ENCODE measurements around the gene PIGS.

Gene PIGS

DNA sequence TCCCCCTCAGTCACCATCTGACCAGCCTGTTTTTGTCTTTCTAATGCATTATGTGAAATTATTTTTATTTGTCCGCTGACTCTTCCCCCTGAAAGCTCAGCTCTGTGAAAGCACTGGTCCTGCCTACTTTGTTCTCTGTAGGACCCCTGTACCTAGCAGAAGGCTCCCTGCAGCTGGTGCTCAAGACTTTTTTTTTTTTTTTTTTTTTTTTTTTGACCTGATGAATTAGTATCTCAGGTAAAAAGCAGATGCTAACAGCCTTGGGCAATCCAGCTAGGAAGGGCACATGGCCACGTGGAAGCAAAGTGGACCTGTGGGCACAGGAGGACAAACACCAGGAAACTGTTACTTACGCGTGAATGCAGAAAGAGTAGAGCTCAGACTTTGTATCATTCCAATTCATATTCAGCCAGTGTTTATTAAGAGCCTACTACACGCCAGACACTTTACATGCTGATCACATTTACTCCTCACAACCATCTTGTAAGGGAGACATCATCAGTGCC is 18.3 kb downstream of the PIGS start:
- Histone ChIP-seq H3K4me2 (ENCODE audit: low read length) (peak overlapping the region; percentile 65), H3K9me3 (ENCODE audit: insufficient read depth, low read depth, low read length) (no peaks in the 10 kb centered on the region), H2BK120ac (ENCODE audit: insufficient read depth, low read length, poor library complexity) (no peak overlapping the region), H4K91ac (ENCODE audit: low read depth, low read length) (no peak overlapping the region), H2BK5ac (ENCODE audit: low read depth, low read length, poor library complexity) (no peak overlapping the region), H2AFZ (ENCODE audit: insufficient read depth, low read length, poor library complexity) (peak overlapping the region; percentile 4), H3K14ac (ENCODE audit: low read length) (no peak overlapping the region), H3K4me3 (ENCODE audit: low read depth, low read length) (no peak overlapping the region), H3K36me3 (ENCODE audit: control insufficient read depth in 1 of 2, insufficient read depth in 2 of 2, low read length in 2 of 2) (peaks cover 23 to 39% of the 10 kb centered on the region in 2 experiments), H4K8ac (ENCODE audit: low read depth, low read length) (no peak overlapping the region), H3K4me1 (ENCODE audit: control insufficient read depth in 1 of 2, insufficient read depth in 2 of 2, low read length in 2 of 2) (peaks cover 8 to 9% of the 10 kb centered on the region in 2 experiments), H3K23ac (ENCODE audit: low read length) (no peak overlapping the region), H3K27ac (ENCODE audit: low read depth, low read length) (no peak overlapping the region), H2BK12ac (ENCODE audit: low read length) (no peak overlapping the region), H3K18ac (ENCODE audit: low read length) (no peak overlapping the region), H3K27me3 (ENCODE audit: insufficient read depth, low read length) (no peaks in the 10 kb centered on the region), H3K79me1 (ENCODE audit: low read length) (peaks cover 5% of the 10 kb centered on the region), H4K12ac (ENCODE audit: low read depth, low read length) (no peak overlapping the region), H3K79me2 (ENCODE audit: control insufficient read depth, insufficient read depth, low read length, poor library complexity) (peaks cover 5% of the 10 kb centered on the region), H3K4ac (ENCODE audit: low read depth, low read length) (no peak overlapping the region), H3K9ac (ENCODE audit: low read length) (no peak overlapping the region), H2AK5ac (ENCODE audit: low read length) (no peak overlapping the region)
- WGBS (ENCODE audit: extremely low coverage, insufficient coverage, insufficient read length): no CpG with 5 or more reads among the region's 5 CpGs
- DNase-seq: no peak

DNA sequence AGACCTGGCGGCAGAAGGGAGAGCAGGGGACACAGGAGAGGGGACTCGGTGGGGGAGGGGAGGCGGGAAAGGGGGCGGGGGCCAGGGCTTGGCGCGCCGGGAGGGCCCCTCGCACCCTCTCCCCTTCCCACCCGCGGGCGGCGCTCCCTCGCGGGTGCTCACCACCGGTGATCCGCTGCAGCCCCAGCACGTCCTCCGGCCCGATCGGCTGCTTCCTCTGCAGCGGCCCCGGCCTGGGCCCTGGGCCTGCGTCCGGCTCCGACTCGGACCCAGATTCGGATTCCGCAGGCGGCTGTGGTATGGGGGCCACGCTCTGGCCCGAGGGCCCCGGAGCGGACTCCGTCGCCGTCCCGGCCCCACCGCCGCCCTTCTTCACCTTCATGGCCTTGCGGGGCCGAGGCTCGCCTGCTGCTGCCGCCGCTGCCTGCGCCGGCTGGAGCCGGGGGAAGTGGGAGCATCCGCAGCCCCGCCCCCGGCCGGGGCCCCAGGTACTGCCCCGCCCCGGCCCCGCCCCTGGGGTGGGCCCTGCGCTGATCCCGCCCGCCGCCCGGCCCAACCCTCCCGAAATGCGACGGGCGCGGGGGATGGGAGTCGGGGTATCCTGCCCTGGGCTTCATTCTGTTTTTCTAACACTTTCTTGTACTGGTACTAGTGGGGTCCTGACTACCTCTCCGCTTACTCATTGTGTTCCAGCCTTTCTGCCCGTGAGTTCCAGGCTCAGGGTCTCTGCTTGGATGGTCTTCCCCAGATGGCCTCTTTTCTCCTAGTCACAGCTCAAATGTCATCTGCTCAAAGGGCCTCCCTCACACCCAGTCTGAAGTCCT is 18.9 kb downstream of the PIGS start, which contains the start of gene UNC119:
Gene UNC119 (minus strand): TSS at position 449 of the 824 bp plus-strand sequence. CDS start 67 bp downstream, at position 382.
- H2BK5ac ChIP-seq (ENCODE audit: low read depth, low read length, poor library complexity): peak within 1 kb of the TSS; percentile 53
- no peak within 1 kb of the TSS for H4K12ac ChIP-seq (ENCODE audit: low read depth, low read length)
- H3K23ac ChIP-seq (ENCODE audit: low read length): no peak within 1 kb of the TSS
- peak; percentile 54 to 74 for DNase-seq
- H3K36me3 ChIP-seq (ENCODE audit: control insufficient read depth in 1 of 2, insufficient read depth in 2 of 2, low read length in 2 of 2): peaks cover 25 to 40% of the 10 kb centered on the region in 2 experiments
- peak within 1 kb of the TSS; percentile 81 for H4K8ac ChIP-seq (ENCODE audit: low read depth, low read length)
- no peak within 1 kb of the TSS for H2AK5ac ChIP-seq (ENCODE audit: low read length)
- H3K79me1 ChIP-seq (ENCODE audit: low read length): peaks cover 5% of the 10 kb centered on the region
- no peaks in the 10 kb centered on the region for H3K27me3 ChIP-seq (ENCODE audit: insufficient read depth, low read length)
- peak within 1 kb of the TSS; percentile 64 for H4K91ac ChIP-seq (ENCODE audit: low read depth, low read length)
- peak within 1 kb of the TSS; percentile 82 for H3K4me3 ChIP-seq (ENCODE audit: low read depth, low read length)
- H3K18ac ChIP-seq (ENCODE audit: low read length): peak within 1 kb of the TSS; percentile 86
- peak within 1 kb of the TSS; percentile 90 for H3K14ac ChIP-seq (ENCODE audit: low read length)
- H3K27ac ChIP-seq (ENCODE audit: low read depth, low read length): no peak within 1 kb of the TSS
- H3K4me2 ChIP-seq (ENCODE audit: low read length): peak within 1 kb of the TSS; percentile 65
- H3K4ac ChIP-seq (ENCODE audit: low read depth, low read length): peak within 1 kb of the TSS; percentile 83
- peak within 1 kb of the TSS; percentile 85 for H3K9ac ChIP-seq (ENCODE audit: low read length)
- no peak within 1 kb of the TSS for H2BK12ac ChIP-seq (ENCODE audit: low read length)
- peak within 1 kb of the TSS; percentile 22 for H2BK120ac ChIP-seq (ENCODE audit: insufficient read depth, low read length, poor library complexity)
- peaks cover 8 to 9% of the 10 kb centered on the region in 2 experiments for H3K4me1 ChIP-seq (ENCODE audit: control insufficient read depth in 1 of 2, insufficient read depth in 2 of 2, low read length in 2 of 2)
- peaks cover 5% of the 10 kb centered on the region for H3K79me2 ChIP-seq (ENCODE audit: control insufficient read depth, insufficient read depth, low read length, poor library complexity)
- H3K9me3 ChIP-seq (ENCODE audit: insufficient read depth, low read depth, low read length): peaks cover 2% of the 10 kb centered on the region
- H2AFZ ChIP-seq (ENCODE audit: insufficient read depth, low read length, poor library complexity): peak within 1 kb of the TSS; percentile 84
- no CpG with 5 or more reads among the region's 67 CpGs for WGBS (ENCODE audit: extremely low coverage, insufficient coverage, insufficient read length)

- H3K79me2 ChIP-seq (ENCODE audit: control insufficient read depth, insufficient read depth, low read length, poor library complexity): peaks cover 5% of the 10 kb centered on the region
- peaks cover 5% of the 10 kb centered on the region for H3K79me1 ChIP-seq (ENCODE audit: low read length)
- H3K36me3 ChIP-seq (ENCODE audit: control insufficient read depth in 1 of 2, insufficient read depth in 2 of 2, low read length in 2 of 2): peaks cover 28 to 41% of the 10 kb centered on the region in 2 experiments
- H3K18ac ChIP-seq (ENCODE audit: low read length): peak overlapping the region; percentile 50
- H3K4ac ChIP-seq (ENCODE audit: low read depth, low read length): peak overlapping the region; percentile 13
- no peak overlapping the region for H2BK5ac ChIP-seq (ENCODE audit: low read depth, low read length, poor library complexity)
- H3K9me3 ChIP-seq (ENCODE audit: insufficient read depth, low read depth, low read length): peaks cover 2% of the 10 kb centered on the region
- no peak overlapping the region for H2AK5ac ChIP-seq (ENCODE audit: low read length)
- no peak overlapping the region for H3K23ac ChIP-seq (ENCODE audit: low read length)
- peak overlapping the region; percentile 37 for H2AFZ ChIP-seq (ENCODE audit: insufficient read depth, low read length, poor library complexity)
- no peak overlapping the region for H3K9ac ChIP-seq (ENCODE audit: low read length)
- no peak overlapping the region for H2BK12ac ChIP-seq (ENCODE audit: low read length)
- peaks cover 8 to 9% of the 10 kb centered on the region in 2 experiments for H3K4me1 ChIP-seq (ENCODE audit: control insufficient read depth in 1 of 2, insufficient read depth in 2 of 2, low read length in 2 of 2)
- peak overlapping the region; percentile 82 for H3K4me3 ChIP-seq (ENCODE audit: low read depth, low read length)
- peak overlapping the region; percentile 59 for H3K4me2 ChIP-seq (ENCODE audit: low read length)
- no peak overlapping the region for H4K8ac ChIP-seq (ENCODE audit: low read depth, low read length)
- no peaks in the 10 kb centered on the region for H3K27me3 ChIP-seq (ENCODE audit: insufficient read depth, low read length)
- no peak overlapping the region for H2BK120ac ChIP-seq (ENCODE audit: insufficient read depth, low read length, poor library complexity)
- no peak overlapping the region for H4K12ac ChIP-seq (ENCODE audit: low read depth, low read length)
- no peak overlapping the region for H4K91ac ChIP-seq (ENCODE audit: low read depth, low read length)
- H3K14ac ChIP-seq (ENCODE audit: low read length): peak overlapping the region; percentile 8
- no CpG with 5 or more reads among the region's 10 CpGs for WGBS (ENCODE audit: extremely low coverage, insufficient coverage, insufficient read length)
- DNase-seq: peak in 1 of 2 donors; percentile 11
- H3K27ac ChIP-seq (ENCODE audit: low read depth, low read length): no peak overlapping the region
Measured at GRCh38 chr17:28551421-28552175, 19.7 kb downstream of the PIGS start.

- H3K23ac ChIP-seq (ENCODE audit: low read length): no peak overlapping the region
- no peak overlapping the region for H4K12ac ChIP-seq (ENCODE audit: low read depth, low read length)
- no peak overlapping the region for H2AFZ ChIP-seq (ENCODE audit: insufficient read depth, low read length, poor library complexity)
- H2BK120ac ChIP-seq (ENCODE audit: insufficient read depth, low read length, poor library complexity): no peak overlapping the region
- H3K79me2 ChIP-seq (ENCODE audit: control insufficient read depth, insufficient read depth, low read length, poor library complexity): peaks cover 5% of the 10 kb centered on the region
- H4K91ac ChIP-seq (ENCODE audit: low read depth, low read length): no peak overlapping the region
- H3K79me1 ChIP-seq (ENCODE audit: low read length): peaks cover 5% of the 10 kb centered on the region
- H3K4ac ChIP-seq (ENCODE audit: low read depth, low read length): no peak overlapping the region
- no peak overlapping the region for H2BK5ac ChIP-seq (ENCODE audit: low read depth, low read length, poor library complexity)
- DNase-seq: no peak
- H3K4me2 ChIP-seq (ENCODE audit: low read length): no peak overlapping the region
- no peak overlapping the region for H3K4me3 ChIP-seq (ENCODE audit: low read depth, low read length)
- no peak overlapping the region for H3K9ac ChIP-seq (ENCODE audit: low read length)
- H3K27ac ChIP-seq (ENCODE audit: low read depth, low read length): no peak overlapping the region
- H3K36me3 ChIP-seq (ENCODE audit: control insufficient read depth in 1 of 2, insufficient read depth in 2 of 2, low read length in 2 of 2): peaks cover 24 to 38% of the 10 kb centered on the region in 2 experiments
- peaks cover 8 to 9% of the 10 kb centered on the region in 2 experiments for H3K4me1 ChIP-seq (ENCODE audit: control insufficient read depth in 1 of 2, insufficient read depth in 2 of 2, low read length in 2 of 2)
- H2BK12ac ChIP-seq (ENCODE audit: low read length): no peak overlapping the region
- peaks cover 2% of the 10 kb centered on the region for H3K9me3 ChIP-seq (ENCODE audit: insufficient read depth, low read depth, low read length)
- no peak overlapping the region for H2AK5ac ChIP-seq (ENCODE audit: low read length)
- H3K18ac ChIP-seq (ENCODE audit: low read length): no peak overlapping the region
- H3K27me3 ChIP-seq (ENCODE audit: insufficient read depth, low read length): no peaks in the 10 kb centered on the region
- WGBS (ENCODE audit: extremely low coverage, insufficient coverage, insufficient read length): no CpG with 5 or more reads among the region's 1 CpG
- no peak overlapping the region for H4K8ac ChIP-seq (ENCODE audit: low read depth, low read length)
- H3K14ac ChIP-seq (ENCODE audit: low read length): no peak overlapping the region
Measured at GRCh38 chr17:28550858-28551257, 20.5 kb downstream of the PIGS start.
